Neuronal stem cell (in vitro differentiated cells): ENCODE results near the gene SLC8A1.

ENCODE experiments used
- DNase-seq: peaks from one replicate; pipeline ENCODE4 v3.0.0-alpha.2; 2013; ENCODE audit warnings: low spot score
- H2AFZ ChIP-seq: one replicate; pipeline ENCODE4 v1.6.1; 2013; ENCODE audit warnings: mild to moderate bottlenecking, low read length, inconsistent platforms
- H2AK5ac ChIP-seq: 2 replicates; pipeline ENCODE4 v1.6.1; 2013; ENCODE audit warnings: low read depth, mild to moderate bottlenecking, inconsistent platforms, low read length, moderate library complexity, mixed read lengths
- H2BK120ac ChIP-seq: 2 replicates; pipeline ENCODE4 v1.6.1; 2013; ENCODE audit warnings: low read depth, mild to moderate bottlenecking, inconsistent platforms, low read length, moderate library complexity, mixed read lengths
- H2BK12ac ChIP-seq: one replicate; pipeline ENCODE4 v1.6.1; 2013; ENCODE audit warnings: low read length, inconsistent platforms
- H2BK15ac ChIP-seq: 2 replicates; pipeline ENCODE4 v1.6.1; 2013; ENCODE audit warnings: mild to moderate bottlenecking, low read length, inconsistent platforms, mixed read lengths
- H2BK5ac ChIP-seq: one replicate; pipeline ENCODE4 v1.6.1; 2013; ENCODE audit warnings: inconsistent platforms, mild to moderate bottlenecking, low read length, moderate library complexity
- H3K14ac ChIP-seq: one replicate; pipeline ENCODE4 v1.6.1; 2013; ENCODE audit warnings: low read length, inconsistent platforms
- H3K18ac ChIP-seq: 2 replicates; pipeline ENCODE4 v1.6.1; 2013; ENCODE audit warnings: low read length, inconsistent platforms
- H3K23ac ChIP-seq: 2 replicates; pipeline ENCODE4 v1.6.1; 2013; ENCODE audit warnings: low read depth, mild to moderate bottlenecking, mixed read lengths, low read length, inconsistent platforms; ENCODE audit not compliant: poor library complexity
- H3K27ac ChIP-seq: replicated peaks from 3 replicates; pipeline ENCODE4 v1.5.1; 2013; ENCODE audit warnings: low read length, inconsistent platforms
- H3K27me3 ChIP-seq, 3 experiments: 2 replicates each; pipeline ENCODE4 v1.6.1; 2013; ENCODE audit warnings: low read length in 3 of 3, mild to moderate bottlenecking in 2 of 3, inconsistent platforms in 1 of 3, low read depth in 1 of 3, mixed read lengths in 1 of 3, moderate library complexity in 1 of 3; ENCODE audit not compliant: control insufficient read depth in 3 of 3, insufficient read depth in 3 of 3
- H3K36me3 ChIP-seq, 2 donors: replicated peaks in 1 of 2; 2 replicates each; pipeline ENCODE4 v1.6.1; 2013; ENCODE audit warnings: low read length in 2 of 2; ENCODE audit not compliant: control insufficient read depth in 2 of 2, insufficient read depth in 2 of 2
- H3K4ac ChIP-seq: 2 replicates; pipeline ENCODE4 v1.6.1; 2013; ENCODE audit warnings: inconsistent platforms, mild to moderate bottlenecking, low read length, moderate library complexity
- H3K4me1 ChIP-seq, 2 donors: 1 replicate in 1 of 2; 2 replicates in 1 of 2; pipeline ENCODE4 v1.6.1; 2013; ENCODE audit warnings: low read length in 2 of 2, low read depth in 1 of 2; ENCODE audit not compliant: control insufficient read depth in 2 of 2, insufficient read depth in 1 of 2
- H3K4me2 ChIP-seq: one replicate; pipeline ENCODE4 v1.6.1; 2013; ENCODE audit warnings: mild to moderate bottlenecking, low read length, inconsistent platforms; ENCODE audit not compliant: insufficient read depth, poor library complexity, severe bottlenecking
- H3K4me3 ChIP-seq, 2 donors: 2 replicates each; pipeline ENCODE4 v1.5.1; 2013; ENCODE audit warnings: low read length in 2 of 2, mild to moderate bottlenecking in 2 of 2, inconsistent platforms in 1 of 2, moderate library complexity in 1 of 2
- H3K79me1 ChIP-seq: one replicate; pipeline ENCODE4 v1.6.1; 2013; ENCODE audit warnings: low read depth, mild to moderate bottlenecking, inconsistent platforms, low read length, moderate library complexity
- H3K9ac ChIP-seq: one replicate; pipeline ENCODE4 v1.6.1; 2013; ENCODE audit warnings: mild to moderate bottlenecking, low read depth, low read length, inconsistent platforms; ENCODE audit not compliant: poor library complexity
- H3K9me3 ChIP-seq, 2 donors: replicated peaks in 1 of 2; 2 replicates each; pipeline versions ENCODE3 to v1.6.1; 2013; ENCODE audit warnings: low read length in 2 of 2, mild to moderate bottlenecking in 2 of 2, inconsistent platforms in 1 of 2, low read depth in 1 of 2, mixed read lengths in 1 of 2, moderate library complexity in 1 of 2; ENCODE audit not compliant: control insufficient read depth in 2 of 2, insufficient read depth in 1 of 2
- H4K8ac ChIP-seq: one replicate; pipeline ENCODE4 v1.6.1; 2013; ENCODE audit warnings: low read depth, mild to moderate bottlenecking, inconsistent platforms, low read length, moderate library complexity
- H4K91ac ChIP-seq: one replicate; pipeline ENCODE4 v1.6.1; 2013; ENCODE audit warnings: low read length, low read depth, mild to moderate bottlenecking, inconsistent platforms; ENCODE audit not compliant: poor library complexity
- WGBS, 2 donors: extraction: QIAGEN DNeasy Blood & Tissue Kit; methylation state at CpG; one replicate each; pipeline ENCODE4 v1.1.7; 2013; ENCODE audit warnings: missing lambda C conversion rate in 2 of 2, mixed read lengths in 1 of 2; ENCODE audit not compliant: insufficient read length in 2 of 2, insufficient replicate concordance in 1 of 2; ENCODE audit errors: extremely low coverage in 2 of 2; 5-methylcytosine and 5-hydroxymethylcytosine counted together

SLC8A1 gene

DNA sequence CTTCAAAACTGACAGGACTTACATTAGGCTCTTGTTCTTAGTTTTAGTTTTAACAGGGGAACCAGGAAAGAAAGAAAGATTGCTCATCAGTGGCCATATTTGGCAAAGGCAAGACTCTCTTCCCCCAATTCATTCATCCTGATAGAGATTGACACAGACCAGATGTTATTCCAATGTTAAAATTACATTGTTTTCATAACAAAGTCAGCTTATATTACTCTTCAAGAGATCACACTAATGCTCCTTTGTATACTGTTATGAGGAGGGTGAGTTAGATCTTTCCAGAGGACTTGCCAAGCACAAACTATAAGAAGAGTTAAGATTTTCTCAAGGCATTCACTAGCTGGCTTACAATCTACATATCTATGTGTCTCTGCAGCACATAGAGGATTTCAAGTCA, 252.1 kb downstream of the SLC8A1 start:
- H3K4me1 ChIP-seq: peaks cover 0 to 4% of the 10 kb centered on the region in 2 donors
- no peak overlapping the region for H2AFZ ChIP-seq
- no peak overlapping the region for H2BK5ac ChIP-seq
- no peak overlapping the region for H4K91ac ChIP-seq
- H3K36me3 ChIP-seq: no peaks in the 10 kb centered on the region
- no peaks in the 10 kb centered on the region for H3K27me3 ChIP-seq
- no peak overlapping the region for H2BK120ac ChIP-seq
- H2AK5ac ChIP-seq: no peak overlapping the region
- no peak overlapping the region for H3K4me3 ChIP-seq
- H3K79me1 ChIP-seq: no peaks in the 10 kb centered on the region
- H3K9ac ChIP-seq: no peak overlapping the region
- H4K8ac ChIP-seq: no peak overlapping the region
- H3K4me2 ChIP-seq: no peak overlapping the region
- no peak overlapping the region for H2BK15ac ChIP-seq
- no peak overlapping the region for H3K4ac ChIP-seq
- no peak overlapping the region for H2BK12ac ChIP-seq
- H3K18ac ChIP-seq: no peak overlapping the region
- H3K14ac ChIP-seq: no peak overlapping the region
- DNase-seq: no peak
- no peak overlapping the region for H3K27ac ChIP-seq
- H3K9me3 ChIP-seq: no peaks in the 10 kb centered on the region
- no peak overlapping the region for H3K23ac ChIP-seq

- Histone ChIP-seq H3K4me1 (no peaks in the 10 kb centered on the region), H2BK12ac (no peak overlapping the region), H3K4me2 (no peak overlapping the region), H3K23ac (no peak overlapping the region), H4K91ac (no peak overlapping the region), H2BK15ac (no peak overlapping the region), H3K27ac (no peak overlapping the region), H3K9me3 (no peaks in the 10 kb centered on the region), H2AFZ (no peak overlapping the region), H4K8ac (no peak overlapping the region), H2AK5ac (no peak overlapping the region), H2BK5ac (no peak overlapping the region), H3K27me3 (no peaks in the 10 kb centered on the region), H3K18ac (no peak overlapping the region), H3K79me1 (no peaks in the 10 kb centered on the region), H3K9ac (no peak overlapping the region), H3K14ac (no peak overlapping the region), H3K4me3 (no peak overlapping the region), H3K36me3 (no peaks in the 10 kb centered on the region), H2BK120ac (no peak overlapping the region), H3K4ac (no peak overlapping the region)
- no peak for DNase-seq
- no CpG with 5 or more reads among the region's 5 CpGs for WGBS, 2 donors
Observed at GRCh38 chr2:40197121-40197520, 254.8 kb downstream of the SLC8A1 start.

GRCh38 chr2:40193670-40194026, 258.2 kb downstream of the SLC8A1 start:
- Histone ChIP-seq H3K4me3 (no peak overlapping the region), H3K14ac (no peak overlapping the region), H3K9ac (no peak overlapping the region), H4K8ac (no peak overlapping the region), H3K79me1 (no peaks in the 10 kb centered on the region), H3K4me1 (no peaks in the 10 kb centered on the region), H2BK12ac (no peak overlapping the region), H3K4me2 (no peak overlapping the region), H2BK15ac (no peak overlapping the region), H2BK5ac (no peak overlapping the region), H3K27me3 (no peaks in the 10 kb centered on the region), H3K23ac (no peak overlapping the region), H2BK120ac (no peak overlapping the region), H3K36me3 (no peaks in the 10 kb centered on the region), H3K4ac (no peak overlapping the region), H2AFZ (no peak overlapping the region), H2AK5ac (no peak overlapping the region), H3K9me3 (no peaks in the 10 kb centered on the region), H4K91ac (no peak overlapping the region), H3K18ac (no peak overlapping the region), H3K27ac (no peak overlapping the region)
- no peak for DNase-seq

DNA sequence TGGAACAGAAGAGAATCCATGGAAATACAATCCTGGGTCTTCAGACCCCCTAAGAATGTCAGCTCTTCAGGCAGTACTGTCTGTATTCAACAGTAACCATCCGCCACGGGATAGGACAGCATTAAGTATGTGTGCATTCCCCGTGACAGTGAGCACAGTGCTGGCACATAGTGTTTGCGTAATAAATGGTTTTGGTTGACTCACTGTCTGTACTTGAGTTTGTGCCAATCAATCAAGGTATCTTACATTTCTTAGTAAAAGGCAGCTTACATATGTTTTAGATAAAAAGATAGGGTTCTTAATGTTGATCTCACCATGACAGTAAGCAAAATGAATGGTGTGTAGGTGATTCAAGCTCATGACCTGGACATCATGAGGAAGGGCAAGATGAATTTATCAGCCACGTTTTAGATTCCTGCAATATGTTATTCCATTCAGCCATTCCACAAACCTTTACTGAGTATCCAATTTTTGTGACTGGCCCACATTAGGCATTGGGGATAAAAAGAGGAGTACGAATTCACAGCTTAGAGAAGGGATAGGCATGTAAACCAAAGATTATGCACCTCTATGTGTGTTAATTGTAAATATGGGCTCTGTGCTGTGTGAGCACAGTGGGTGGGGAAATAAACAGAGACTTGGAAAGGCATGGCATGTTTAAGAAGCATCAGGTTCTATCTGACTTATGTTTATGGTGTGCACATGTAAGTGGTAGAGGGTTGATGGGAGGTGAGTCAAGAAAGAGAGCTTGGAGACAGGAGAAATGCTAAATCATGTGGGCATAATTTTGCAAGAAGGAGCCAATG, 258.8 kb downstream of the SLC8A1 start:
- H2AK5ac ChIP-seq: no peak overlapping the region
- no CpG with 5 or more reads among the region's 6 CpGs for WGBS, 2 donors
- no peaks in the 10 kb centered on the region for H3K9me3 ChIP-seq
- no peak overlapping the region for H2BK120ac ChIP-seq
- no peak for DNase-seq
- H2BK15ac ChIP-seq: no peak overlapping the region
- no peaks in the 10 kb centered on the region for H3K36me3 ChIP-seq
- H3K4me3 ChIP-seq: no peak overlapping the region
- H3K14ac ChIP-seq: no peak overlapping the region
- H4K91ac ChIP-seq: no peak overlapping the region
- H2AFZ ChIP-seq: no peak overlapping the region
- no peak overlapping the region for H4K8ac ChIP-seq
- no peak overlapping the region for H3K9ac ChIP-seq
- H2BK12ac ChIP-seq: no peak overlapping the region
- H3K4me1 ChIP-seq: no peaks in the 10 kb centered on the region
- no peaks in the 10 kb centered on the region for H3K27me3 ChIP-seq
- H3K18ac ChIP-seq: no peak overlapping the region
- no peak overlapping the region for H3K27ac ChIP-seq
- H2BK5ac ChIP-seq: no peak overlapping the region
- H3K23ac ChIP-seq: no peak overlapping the region
- no peak overlapping the region for H3K4ac ChIP-seq
- no peaks in the 10 kb centered on the region for H3K79me1 ChIP-seq
- H3K4me2 ChIP-seq: no peak overlapping the region
